Umbilical cord (tissue), 2 donors: Measurements from ENCODE around the gene MIF. TPM values are rescaled to one million over a fixed set of nuclear protein-coding genes. Genes with fewer than 3 reads are reported as not detected.
"Not testable (repeated sequence)": the region's sequence is repeated elsewhere in the genome, so short reads cannot be mapped to it uniquely, and the experiment has no call there.

ENCODE experiments used
- DNase-seq: peaks from one replicate; pipeline ENCODE4 v3.0.0-alpha.2; 2015; ENCODE audit warnings: low spot score
- total RNA-seq: library from RNA; depleted of rRNA; stranded (reverse); fragments of >200 nt; gene quantifications from one replicate; pipeline ENCODE4 v1.2.3, GENCODE V29; 2014; ENCODE audit warnings: low replicate concordance; ENCODE audit not compliant: insufficient read depth

MIF gene
- total RNA-seq, 1 donor from 2014 or later = 202 TPM

DNA sequence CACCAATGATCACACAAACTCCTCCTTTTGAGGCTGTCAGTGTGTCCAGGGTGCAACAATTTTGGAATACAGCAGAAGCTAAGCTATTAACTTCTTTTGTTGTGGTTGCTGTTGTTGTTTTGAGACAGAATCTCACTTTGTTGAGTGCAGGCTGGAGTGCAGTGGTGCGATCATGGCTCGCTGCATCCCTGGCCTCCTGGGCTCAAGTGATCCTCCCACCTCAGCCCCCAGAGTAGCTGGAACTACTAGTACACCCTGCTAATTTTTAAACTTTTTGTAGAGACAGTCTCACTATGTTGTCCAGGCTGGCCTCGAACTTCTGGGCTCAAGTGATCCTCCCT, 44.8 kb downstream of the MIF start:
- no peak for DNase-seq

DNA sequence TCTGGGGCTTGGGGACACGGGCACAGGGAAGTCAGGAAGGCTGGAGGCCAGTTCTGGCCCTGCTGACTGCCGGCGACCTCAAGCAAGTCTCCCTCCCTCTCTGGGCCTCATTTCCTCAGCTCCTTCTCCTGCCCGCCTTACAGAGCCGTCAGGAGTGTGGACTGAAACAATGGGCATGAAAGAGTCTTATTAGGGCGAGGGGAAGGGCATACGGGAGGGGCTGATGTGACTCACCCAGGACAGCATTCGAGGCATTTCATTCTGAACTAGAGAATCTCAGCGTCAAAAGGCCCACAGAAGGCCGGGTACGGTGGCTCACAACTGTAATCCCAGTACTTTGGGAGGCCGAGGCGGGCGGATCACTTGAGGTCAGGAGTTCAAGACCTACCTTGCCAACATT, 46.0 kb downstream of the MIF start:
- not testable (repeated sequence) for DNase-seq

Other genes with a start within 250 kb of the MIF start
- gene RGL4, start 203.4 kb upstream of the MIF start, total RNA-seq = 3.1 TPM
- gene ZNF70, start 143.3 kb upstream of the MIF start, total RNA-seq = 5.3 TPM
- gene VPREB3, start 140.0 kb upstream of the MIF start, total RNA-seq = not detected
- gene C22orf15, start 131.4 kb upstream of the MIF start, total RNA-seq = not detected
- gene CHCHD10, start 126.4 kb upstream of the MIF start, total RNA-seq = not detected
- gene MMP11, start 121.5 kb upstream of the MIF start, total RNA-seq = 13.7 TPM
- 8.9 TPM for gene SMARCB1, start 107.4 kb upstream of the MIF start, total RNA-seq
- not detected for gene DERL3, start 55.4 kb upstream of the MIF start, total RNA-seq
- gene SLC2A11, start 36.5 kb upstream of the MIF start, total RNA-seq = 6.7 TPM
- 7.2 TPM for gene GSTT2B, start 66.8 kb downstream of the MIF start, total RNA-seq
- 3.6 TPM for gene DDTL, start 72.5 kb downstream of the MIF start, total RNA-seq
- 21.4 TPM for gene DDT, start 80.1 kb downstream of the MIF start, total RNA-seq
- not detected for gene GSTT2, start 85.8 kb downstream of the MIF start, total RNA-seq
- gene GSTT4, start 111.1 kb downstream of the MIF start, total RNA-seq = not detected
- gene CABIN1, start 116.9 kb downstream of the MIF start, total RNA-seq = 65.0 TPM